ENCODE measurements around the gene ISM2.

- TF ChIP-seq CTCF (IDR thresholded peaks at IDR 0.05) = no peak
- no peak for TF ChIP-seq ZFX (IDR thresholded peaks at IDR 0.05; ENCODE audit: borderline replicate concordance)
These were observed 32.5 kb upstream of the ISM2 start for GRCh38 chr14:77531071-77531470.

Measured in 22Rv1 (cell line).